HG02798 (cell line): Measurements from ENCODE around the gene CYSLTR2.
"Not testable (repeated sequence)": the region's sequence is repeated elsewhere in the genome, so short reads cannot be mapped to it uniquely, and the experiment has no call there.

Source experiments
- ATAC-seq: cut with Tn5 transposase; IDR thresholded peaks from one replicate; pipeline ENCODE4 v1.9.1; 2021; ENCODE audit warnings: mild to moderate bottlenecking; ENCODE audit not compliant: unreplicated experiment, poor library complexity

Gene CYSLTR2

GRCh38 chr13:48643159-48643558, 10.6 kb upstream of the CYSLTR2 start:
- no peak for ATAC-seq

- ATAC-seq = no peak
These were observed 9.6 kb upstream of the CYSLTR2 start for GRCh38 chr13:48644141-48644540.

- ATAC-seq = no peak
These were observed 8.8 kb upstream of the CYSLTR2 start for GRCh38 chr13:48644951-48645350.

- no peak for ATAC-seq
These were observed 7.9 kb upstream of the CYSLTR2 start for GRCh38 chr13:48645845-48646244.

GRCh38 chr13:48646791-48647190, 6.9 kb upstream of the CYSLTR2 start:
- ATAC-seq = no peak

- no peak for ATAC-seq
These were observed 6.1 kb upstream of the CYSLTR2 start for GRCh38 chr13:48647625-48648024.

GRCh38 chr13:48648446-48648845, 5.3 kb upstream of the CYSLTR2 start:
- no peak for ATAC-seq

GRCh38 chr13:48652851-48653471, 768 bp upstream of the CYSLTR2 start:
- ATAC-seq = no peak

- ATAC-seq = no peak
These were observed 782 bp downstream of the CYSLTR2 start for GRCh38 chr13:48654511-48654910.

GRCh38 chr13:48655291-48655690, 1.6 kb downstream of the CYSLTR2 start:
- no peak for ATAC-seq

- ATAC-seq = no peak
These were observed 2.9 kb downstream of the CYSLTR2 start for GRCh38 chr13:48656608-48657007.

- ATAC-seq = no peak
These were observed 6.8 kb downstream of the CYSLTR2 start for GRCh38 chr13:48660361-48661076.

- ATAC-seq = no peak
These were observed 7.4 kb downstream of the CYSLTR2 start for GRCh38 chr13:48661107-48661506.

GRCh38 chr13:48662226-48662625, 8.5 kb downstream of the CYSLTR2 start:
- no peak for ATAC-seq

- ATAC-seq = no peak
These were observed 13.4 kb downstream of the CYSLTR2 start for GRCh38 chr13:48667136-48667535.

- ATAC-seq = not testable (repeated sequence)
These were observed 17.7 kb downstream of the CYSLTR2 start for GRCh38 chr13:48671421-48671820.

- no peak for ATAC-seq
These were observed 21.5 kb downstream of the CYSLTR2 start for GRCh38 chr13:48675247-48675646.

- ATAC-seq = no peak
These were observed 24.6 kb downstream of the CYSLTR2 start for GRCh38 chr13:48678316-48678715.

GRCh38 chr13:48679941-48680680, 26.4 kb downstream of the CYSLTR2 start:
- no peak for ATAC-seq

GRCh38 chr13:48680756-48681392, 27.1 kb downstream of the CYSLTR2 start:
- no peak for ATAC-seq

- ATAC-seq = no peak
These were observed 28.2 kb downstream of the CYSLTR2 start for GRCh38 chr13:48681905-48682304.
